Measurements from ENCODE around the gene ZYG11B.

DNA sequence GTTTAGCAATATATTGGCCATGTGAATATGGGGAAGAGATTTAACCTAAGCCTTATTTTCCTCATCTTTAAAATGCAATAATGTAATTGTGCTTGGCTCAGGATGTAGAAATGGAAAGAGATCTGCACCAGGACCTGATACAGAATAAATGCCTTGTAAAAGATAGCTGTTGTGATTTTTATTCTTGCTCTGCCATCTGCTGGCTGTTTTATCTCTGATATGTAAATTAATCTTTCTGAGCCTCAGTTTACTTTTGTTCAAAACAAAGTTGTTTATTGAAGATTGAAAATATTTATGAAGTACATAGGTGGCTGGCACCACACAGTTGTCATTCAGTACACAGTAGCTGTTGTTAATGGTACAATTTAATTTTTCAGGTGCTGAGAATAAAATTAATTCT, 21.9 kb downstream of the ZYG11B start:
- TF ChIP-seq MYC (IDR thresholded peaks at IDR 0.05; ENCODE audit: low read depth, low read length): no peak
- TF ChIP-seq, protein P1, sequence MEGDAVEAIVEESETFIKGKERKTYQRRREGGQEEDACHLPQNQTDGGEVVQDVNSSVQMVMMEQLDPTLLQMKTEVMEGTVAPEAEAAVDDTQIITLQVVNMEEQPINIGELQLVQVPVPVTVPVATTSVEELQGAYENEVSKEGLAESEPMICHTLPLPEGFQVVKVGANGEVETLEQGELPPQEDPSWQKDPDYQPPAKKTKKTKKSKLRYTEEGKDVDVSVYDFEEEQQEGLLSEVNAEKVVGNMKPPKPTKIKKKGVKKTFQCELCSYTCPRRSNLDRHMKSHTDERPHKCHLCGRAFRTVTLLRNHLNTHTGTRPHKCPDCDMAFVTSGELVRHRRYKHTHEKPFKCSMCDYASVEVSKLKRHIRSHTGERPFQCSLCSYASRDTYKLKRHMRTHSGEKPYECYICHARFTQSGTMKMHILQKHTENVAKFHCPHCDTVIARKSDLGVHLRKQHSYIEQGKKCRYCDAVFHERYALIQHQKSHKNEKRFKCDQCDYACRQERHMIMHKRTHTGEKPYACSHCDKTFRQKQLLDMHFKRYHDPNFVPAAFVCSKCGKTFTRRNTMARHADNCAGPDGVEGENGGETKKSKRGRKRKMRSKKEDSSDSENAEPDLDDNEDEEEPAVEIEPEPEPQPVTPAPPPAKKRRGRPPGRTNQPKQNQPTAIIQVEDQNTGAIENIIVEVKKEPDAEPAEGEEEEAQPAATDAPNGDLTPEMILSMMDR (IDR thresholded peaks at IDR 0.05; ENCODE audit: low read depth, low read length): no peak
- TF ChIP-seq, protein P2, sequence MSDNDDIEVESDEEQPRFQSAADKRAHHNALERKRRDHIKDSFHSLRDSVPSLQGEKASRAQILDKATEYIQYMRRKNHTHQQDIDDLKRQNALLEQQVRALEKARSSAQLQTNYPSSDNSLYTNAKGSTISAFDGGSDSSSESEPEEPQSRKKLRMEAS (IDR thresholded peaks at IDR 0.05; ENCODE audit: low read depth, low read length): no peak
